ENCODE measurements around the gene PIP4K2A.

PIP4K2A gene

DNA sequence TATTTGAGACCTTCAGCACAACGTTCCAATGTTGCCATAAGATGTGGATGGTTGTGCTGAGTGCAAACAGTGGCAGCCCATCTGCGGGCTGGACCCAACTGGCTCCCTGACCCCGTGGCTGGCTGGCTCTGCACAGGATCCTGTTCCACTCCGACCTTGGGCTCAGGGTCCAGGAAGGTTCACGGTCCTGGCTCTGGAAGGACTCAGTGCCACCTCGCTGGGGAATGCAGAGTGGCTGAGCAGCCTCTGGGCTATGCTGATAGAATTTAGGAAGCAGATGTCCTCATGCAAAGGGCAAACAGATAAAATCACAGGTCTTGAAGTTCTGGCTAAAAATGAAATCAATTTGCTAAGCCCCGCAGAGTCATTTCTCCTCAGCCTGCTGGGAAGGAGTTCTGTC, 171.6 kb downstream of the PIP4K2A start:
- Histone ChIP-seq H3K36me3 (ENCODE audit: insufficient read depth, insufficient read length, low read length) (peaks cover 27% of the 10 kb centered on the region), H3K9me3 (ENCODE audit: insufficient read depth, low read length) (no peaks in the 10 kb centered on the region), H3K4me3 (ENCODE audit: insufficient read length, low read depth) (no peak overlapping the region), H3K4me1 (ENCODE audit: insufficient read depth, insufficient read length) (no peaks in the 10 kb centered on the region), H3K27me3 (ENCODE audit: insufficient read depth, insufficient read length) (no peaks in the 10 kb centered on the region), H3K9ac (ENCODE audit: insufficient read length, low read depth) (no peak overlapping the region)
- TF ChIP-seq YY1 (IDR thresholded peaks at IDR 0.05; ENCODE audit: insufficient read depth, insufficient read length) (no peak), SUZ12 (IDR thresholded peaks at IDR 0.05; ENCODE audit: extremely low read depth, insufficient read depth, insufficient read length) (no peak), ZNF274 (IDR thresholded peaks at IDR 0.05; ENCODE audit: low read depth, low read length) (no peak)
- DNase-seq (ENCODE audit: low read depth, low spot score): no peak

DNA sequence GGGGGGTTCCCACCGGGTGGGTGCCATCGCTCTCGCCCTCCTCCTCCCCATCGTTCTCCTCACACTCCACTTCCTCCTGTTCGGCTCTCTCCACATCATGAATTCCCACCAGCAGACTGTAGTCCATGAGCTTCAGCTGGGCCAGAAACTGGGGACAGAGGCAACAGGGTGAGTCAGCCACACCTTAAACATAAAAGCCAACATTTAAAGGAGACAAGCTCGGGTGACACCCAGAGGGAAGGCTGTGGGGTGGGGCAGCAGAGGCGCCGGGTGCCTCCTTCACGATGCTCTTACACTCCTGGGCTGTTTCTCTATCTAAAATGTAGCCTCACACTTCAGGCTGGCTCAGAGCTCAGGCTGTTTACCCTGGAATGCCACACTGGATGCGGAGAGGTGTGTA, 172.5 kb downstream of the PIP4K2A start:
- DNase-seq (ENCODE audit: low read depth, low spot score): no peak
- no peaks in the 10 kb centered on the region for H3K4me1 ChIP-seq (ENCODE audit: insufficient read depth, insufficient read length)
- H3K27me3 ChIP-seq (ENCODE audit: insufficient read depth, insufficient read length): no peaks in the 10 kb centered on the region
- H3K36me3 ChIP-seq (ENCODE audit: insufficient read depth, insufficient read length, low read length): peaks cover 27% of the 10 kb centered on the region
- H3K4me3 ChIP-seq (ENCODE audit: insufficient read length, low read depth): no peak overlapping the region
- no peaks in the 10 kb centered on the region for H3K9me3 ChIP-seq (ENCODE audit: insufficient read depth, low read length)
- H3K9ac ChIP-seq (ENCODE audit: insufficient read length, low read depth): no peak overlapping the region
- TF ChIP-seq YY1 (IDR thresholded peaks at IDR 0.05; ENCODE audit: insufficient read depth, insufficient read length) (no peak), SUZ12 (IDR thresholded peaks at IDR 0.05; ENCODE audit: extremely low read depth, insufficient read depth, insufficient read length) (no peak), ZNF274 (IDR thresholded peaks at IDR 0.05; ENCODE audit: low read depth, low read length) (no peak)

DNA sequence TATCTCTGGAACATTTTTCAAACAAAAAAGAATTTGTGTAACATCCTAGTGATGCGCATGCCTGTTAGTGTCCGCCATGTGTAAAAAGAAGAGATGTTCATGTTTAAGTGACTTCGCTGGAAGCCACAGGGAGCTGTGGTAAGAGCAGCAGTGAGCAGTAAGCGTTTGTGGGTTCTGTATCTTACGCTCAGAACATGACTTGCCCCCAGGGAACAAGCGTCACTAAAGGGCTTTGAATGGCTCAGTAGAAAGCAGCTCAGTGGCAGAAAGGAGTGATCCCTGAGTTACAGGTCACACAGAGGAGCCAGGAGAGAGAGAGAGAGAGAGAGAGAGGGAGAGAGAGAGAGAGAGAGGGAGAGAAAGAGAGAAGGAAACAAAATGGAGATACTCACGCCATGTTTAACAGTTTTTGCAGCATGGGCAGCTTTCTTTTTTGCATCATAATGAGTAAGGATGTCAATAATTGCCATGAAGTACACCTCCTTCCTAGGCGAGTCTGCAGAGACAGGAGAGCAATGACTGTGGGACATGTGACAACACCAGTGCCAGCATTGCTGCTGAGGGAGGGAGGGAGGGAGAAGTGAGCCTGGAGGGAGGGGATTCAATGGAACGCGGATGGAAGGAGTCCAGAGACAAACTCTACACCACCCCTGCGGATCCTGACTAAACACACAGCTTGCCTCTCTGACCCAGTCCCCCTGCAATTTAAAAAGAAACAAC, 174.6 kb downstream of the PIP4K2A start:
- H3K9me3 ChIP-seq (ENCODE audit: insufficient read depth, low read length): no peaks in the 10 kb centered on the region
- no peak overlapping the region for H3K4me3 ChIP-seq (ENCODE audit: insufficient read length, low read depth)
- no peak for DNase-seq (ENCODE audit: low read depth, low spot score)
- TF ChIP-seq SUZ12 (IDR thresholded peaks at IDR 0.05; ENCODE audit: extremely low read depth, insufficient read depth, insufficient read length) (no peak), YY1 (IDR thresholded peaks at IDR 0.05; ENCODE audit: insufficient read depth, insufficient read length) (no peak), ZNF274 (IDR thresholded peaks at IDR 0.05; ENCODE audit: low read depth, low read length) (no peak)
- H3K9ac ChIP-seq (ENCODE audit: insufficient read length, low read depth): no peak overlapping the region
- no peaks in the 10 kb centered on the region for H3K4me1 ChIP-seq (ENCODE audit: insufficient read depth, insufficient read length)
- no peaks in the 10 kb centered on the region for H3K27me3 ChIP-seq (ENCODE audit: insufficient read depth, insufficient read length)
- peaks cover 28% of the 10 kb centered on the region for H3K36me3 ChIP-seq (ENCODE audit: insufficient read depth, insufficient read length, low read length)

DNA sequence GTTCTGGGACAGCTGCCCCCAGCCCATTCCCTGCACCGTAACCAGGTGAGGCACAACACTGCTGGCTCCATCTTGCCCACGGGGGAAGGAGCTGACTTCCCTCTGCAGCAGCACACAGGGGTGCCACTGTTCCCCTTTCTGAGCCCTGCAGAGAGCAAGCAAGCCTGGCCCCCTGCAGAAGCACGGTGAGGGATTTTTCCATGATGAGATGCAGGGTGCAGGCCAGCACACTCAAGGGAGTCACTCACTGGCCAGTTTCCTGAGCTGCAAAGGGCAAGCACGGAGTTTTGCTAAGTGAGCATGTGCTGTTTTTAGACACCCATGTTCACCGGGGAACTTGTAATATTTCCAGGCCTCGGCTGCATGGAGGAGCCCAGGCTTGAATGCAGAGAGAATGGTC, 176.6 kb downstream of the PIP4K2A start:
- Histone ChIP-seq H3K36me3 (ENCODE audit: insufficient read depth, insufficient read length, low read length) (peaks cover 28% of the 10 kb centered on the region), H3K4me3 (ENCODE audit: insufficient read length, low read depth) (no peak overlapping the region), H3K9me3 (ENCODE audit: insufficient read depth, low read length) (no peaks in the 10 kb centered on the region), H3K4me1 (ENCODE audit: insufficient read depth, insufficient read length) (no peaks in the 10 kb centered on the region), H3K27me3 (ENCODE audit: insufficient read depth, insufficient read length) (no peaks in the 10 kb centered on the region), H3K9ac (ENCODE audit: insufficient read length, low read depth) (no peak overlapping the region)
- DNase-seq (ENCODE audit: low read depth, low spot score): no peak
- TF ChIP-seq SUZ12 (IDR thresholded peaks at IDR 0.05; ENCODE audit: extremely low read depth, insufficient read depth, insufficient read length): no peak
- TF ChIP-seq ZNF274 (IDR thresholded peaks at IDR 0.05; ENCODE audit: low read depth, low read length): no peak
- no peak for TF ChIP-seq YY1 (IDR thresholded peaks at IDR 0.05; ENCODE audit: insufficient read depth, insufficient read length)

DNA sequence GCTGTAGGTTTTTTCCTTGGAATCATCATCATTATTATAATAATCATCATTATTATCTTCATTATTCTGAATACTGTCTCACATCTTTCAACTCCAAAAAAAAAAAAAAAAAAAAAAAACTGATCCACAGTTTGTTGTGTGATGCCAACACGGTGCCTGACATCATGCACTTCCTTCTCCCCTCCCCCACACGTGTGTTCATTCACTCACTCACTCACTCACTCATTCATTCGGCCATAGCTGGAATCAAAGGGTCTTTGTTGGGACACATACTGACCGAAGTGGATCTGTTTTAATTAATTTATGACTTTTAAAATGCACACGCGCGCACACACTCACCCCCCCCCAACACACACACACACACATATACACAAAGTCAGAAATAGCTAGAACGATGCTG, 177.8 kb downstream of the PIP4K2A start:
- Histone ChIP-seq H3K27me3 (ENCODE audit: insufficient read depth, insufficient read length) (no peaks in the 10 kb centered on the region), H3K9ac (ENCODE audit: insufficient read length, low read depth) (no peak overlapping the region), H3K4me1 (ENCODE audit: insufficient read depth, insufficient read length) (no peaks in the 10 kb centered on the region), H3K36me3 (ENCODE audit: insufficient read depth, insufficient read length, low read length) (peaks cover 28% of the 10 kb centered on the region), H3K9me3 (ENCODE audit: insufficient read depth, low read length) (no peaks in the 10 kb centered on the region), H3K4me3 (ENCODE audit: insufficient read length, low read depth) (no peak overlapping the region)
- DNase-seq (ENCODE audit: low read depth, low spot score): no peak
- no peak for TF ChIP-seq ZNF274 (IDR thresholded peaks at IDR 0.05; ENCODE audit: low read depth, low read length)
- no peak for TF ChIP-seq YY1 (IDR thresholded peaks at IDR 0.05; ENCODE audit: insufficient read depth, insufficient read length)
- TF ChIP-seq SUZ12 (IDR thresholded peaks at IDR 0.05; ENCODE audit: extremely low read depth, insufficient read depth, insufficient read length): no peak

DNA sequence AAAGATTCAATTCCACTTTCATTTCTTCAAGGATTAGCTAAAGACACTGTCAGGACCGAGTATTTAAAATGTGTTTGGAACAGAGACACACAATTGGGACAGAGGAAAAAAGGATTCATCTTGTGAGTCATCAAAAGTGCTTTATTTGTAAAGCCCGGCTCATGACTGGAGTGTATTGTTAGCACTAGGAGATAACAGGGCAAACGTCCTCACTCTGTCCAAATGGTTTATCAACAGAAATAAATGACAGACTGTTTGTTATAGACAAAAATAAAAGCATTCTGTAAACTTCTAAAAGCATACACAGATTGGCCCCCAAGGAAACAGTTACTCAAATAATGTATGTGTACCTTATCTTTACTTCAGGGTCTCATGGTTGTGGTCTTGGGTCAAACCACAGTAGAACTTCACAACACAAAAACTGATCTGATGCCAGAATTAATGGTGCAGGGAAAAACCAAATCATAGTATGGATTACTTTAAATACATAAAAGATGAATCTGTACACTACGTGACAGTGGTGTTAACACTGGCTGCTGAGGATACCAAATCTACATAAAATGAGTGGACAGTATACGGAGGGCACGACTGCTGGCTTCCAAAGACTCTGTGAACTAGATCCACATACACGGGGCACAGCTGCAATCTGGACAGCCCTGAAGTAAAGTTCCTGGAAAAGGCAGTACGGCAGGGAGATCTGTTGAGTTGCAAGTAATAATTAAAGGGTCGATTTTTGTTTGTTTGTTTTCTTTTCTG, 179.4 kb downstream of the PIP4K2A start:
- DNase-seq (ENCODE audit: low read depth, low spot score): no peak
- no peak overlapping the region for H3K4me3 ChIP-seq (ENCODE audit: insufficient read length, low read depth)
- no peaks in the 10 kb centered on the region for H3K4me1 ChIP-seq (ENCODE audit: insufficient read depth, insufficient read length)
- H3K27me3 ChIP-seq (ENCODE audit: insufficient read depth, insufficient read length): no peaks in the 10 kb centered on the region
- peaks cover 25% of the 10 kb centered on the region for H3K36me3 ChIP-seq (ENCODE audit: insufficient read depth, insufficient read length, low read length)
- no peak overlapping the region for H3K9ac ChIP-seq (ENCODE audit: insufficient read length, low read depth)
- no peaks in the 10 kb centered on the region for H3K9me3 ChIP-seq (ENCODE audit: insufficient read depth, low read length)
- TF ChIP-seq YY1 (IDR thresholded peaks at IDR 0.05; ENCODE audit: insufficient read depth, insufficient read length): no peak
- no peak for TF ChIP-seq ZNF274 (IDR thresholded peaks at IDR 0.05; ENCODE audit: low read depth, low read length)
- no peak for TF ChIP-seq SUZ12 (IDR thresholded peaks at IDR 0.05; ENCODE audit: extremely low read depth, insufficient read depth, insufficient read length)

DNA sequence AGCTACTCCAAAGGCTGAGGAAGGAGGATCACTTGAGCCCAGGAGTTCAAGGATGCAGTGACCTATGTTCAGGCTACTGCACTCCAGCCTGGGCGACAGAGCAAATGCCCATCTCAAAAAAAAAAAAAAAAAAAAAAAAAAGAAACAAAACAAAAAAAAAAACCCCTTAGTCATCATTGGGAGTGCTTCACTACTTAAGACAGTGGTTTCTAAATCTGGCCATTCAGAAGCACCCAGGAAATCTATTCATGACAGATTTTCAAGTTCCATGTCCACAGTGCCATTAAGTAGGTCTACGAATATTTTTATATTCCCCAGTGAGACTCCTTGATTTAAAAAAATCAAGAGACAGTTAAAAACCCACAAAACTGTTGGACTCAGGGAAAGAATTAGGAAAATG, 182.9 kb downstream of the PIP4K2A start:
- Histone ChIP-seq H3K4me1 (ENCODE audit: insufficient read depth, insufficient read length) (no peaks in the 10 kb centered on the region), H3K9ac (ENCODE audit: insufficient read length, low read depth) (no peak overlapping the region), H3K9me3 (ENCODE audit: insufficient read depth, low read length) (no peaks in the 10 kb centered on the region), H3K27me3 (ENCODE audit: insufficient read depth, insufficient read length) (no peaks in the 10 kb centered on the region), H3K4me3 (ENCODE audit: insufficient read length, low read depth) (no peak overlapping the region), H3K36me3 (ENCODE audit: insufficient read depth, insufficient read length, low read length) (no peaks in the 10 kb centered on the region)
- DNase-seq (ENCODE audit: low read depth, low spot score): no peak
- TF ChIP-seq SUZ12 (IDR thresholded peaks at IDR 0.05; ENCODE audit: extremely low read depth, insufficient read depth, insufficient read length) (no peak), YY1 (IDR thresholded peaks at IDR 0.05; ENCODE audit: insufficient read depth, insufficient read length) (no peak), ZNF274 (IDR thresholded peaks at IDR 0.05; ENCODE audit: low read depth, low read length) (no peak)
